Caco-2 (cell line): ENCODE data around the gene RALGAPA2. TPM values are rescaled to one million over a fixed set of nuclear protein-coding genes. Genes with fewer than 3 reads are reported as not detected.

ENCODE experiments used
- BruUV-seq: library from RNA; stranded (reverse); fragments of 400-500 nt; replicated peaks from 2 replicates; lab custom pipeline; 2021; lab: Mats Ljungman, UMichigan
- CTCF ChIA-PET: fragments of 300-600 bp; sonication (Branson Sonifier 250); formaldehyde crosslinking; loops from one replicate; lab custom pipeline; 2022; ENCODE audit warnings: antibody characterized with exemption; lab: Charles Lee
- POLR2A ChIA-PET: fragments of 300-600 bp; sonication (Branson Sonifier 250); formaldehyde crosslinking; loops from one replicate; lab custom pipeline; 2022; ENCODE audit warnings: antibody characterized with exemption; lab: Charles Lee
- DNase-seq, 2 experiments: peaks; one replicate each; pipeline versions ENCODE4 v3.0.0 to v3.0.0-alpha.2; 2020 to 2022
- H3K27me3 ChIP-seq: replicated peaks from 2 replicates; pipeline ENCODE4 v1.6.0; 2011; ENCODE audit warnings: low read length; ENCODE audit not compliant: control insufficient read depth, insufficient read depth
- H3K36me3 ChIP-seq: 2 replicates; pipeline ENCODE4 v1.5.1; 2011; ENCODE audit warnings: low read length; ENCODE audit not compliant: control insufficient read depth, insufficient read depth
- H3K4me1 ChIP-seq: fragments of 250-450 bp; sonication (Bioruptor Pico); 2 replicates; pipeline ENCODE4 v1.5.1; 2020; ENCODE audit warnings: mild to moderate bottlenecking
- H3K4me3 ChIP-seq: 2 replicates; pipeline ENCODE4 v1.5.1; 2011; ENCODE audit warnings: low read depth, mild to moderate bottlenecking, control low read depth, low read length
- H3K9me3 ChIP-seq: fragments of 250-450 bp; sonication (Bioruptor Pico); 2 replicates; pipeline ENCODE4 v1.5.1; 2020; ENCODE audit warnings: mild to moderate bottlenecking, moderate library complexity
- H3K27ac Mint-ChIP-seq: one replicate; pipeline ENCODE4 v1.8.0; 2022; ENCODE audit warnings: mixed read lengths; ENCODE audit not compliant: unreplicated experiment
- H3K27me3 Mint-ChIP-seq: one replicate; pipeline ENCODE4 v1.8.0; 2022; ENCODE audit warnings: mixed read lengths; ENCODE audit not compliant: insufficient read depth, unreplicated experiment
- H3K36me3 Mint-ChIP-seq: one replicate; pipeline ENCODE4 v1.8.0; 2022; ENCODE audit warnings: mild to moderate bottlenecking, mixed read lengths; ENCODE audit not compliant: insufficient read depth, unreplicated experiment
- H3K4me1 Mint-ChIP-seq: one replicate; pipeline ENCODE4 v1.8.0; 2022; ENCODE audit warnings: low read depth, mixed read lengths; ENCODE audit not compliant: unreplicated experiment
- H3K4me3 Mint-ChIP-seq: one replicate; pipeline ENCODE4 v1.8.0; 2022; ENCODE audit warnings: mild to moderate bottlenecking, moderate library complexity, mixed read lengths; ENCODE audit not compliant: unreplicated experiment
- H3K9me3 Mint-ChIP-seq: one replicate; pipeline ENCODE4 v1.8.0; 2022; ENCODE audit warnings: mixed read lengths; ENCODE audit not compliant: unreplicated experiment
- CTCF ChIP-seq, 2 experiments: fragments of 200-600 bp in 1 of 2; IDR thresholded peaks; 1 replicate in 1 of 2; 2 replicates in 1 of 2; pipeline versions ENCODE4 v1.5.1 to v1.8.0; 2011 to 2022; ENCODE audit warnings: antibody characterized with exemption in 1 of 2, control low read depth in 1 of 2, inconsistent platforms in 1 of 2, low read depth in 1 of 2, low read length in 1 of 2, mild to moderate bottlenecking in 1 of 2, moderate library complexity in 1 of 2; ENCODE audit not compliant: insufficient read depth in 1 of 2, severe bottlenecking in 1 of 2, unreplicated experiment in 1 of 2
- intact Hi-C: fragments of 100-400 bp; cut with micrococcal nuclease; formaldehyde crosslinking; loops from one replicate; pipeline ENCODE4 v1.10.0; 2022; ENCODE audit not compliant: unreplicated experiment
- total RNA-seq: library from RNA; stranded (reverse); gene quantifications from 2 replicates; pipeline ENCODE4 v1.2.3, GENCODE V29; 2022

The RALGAPA2 gene
- total RNA-seq, 1 experiment from 2014 or later, result 17.3 TPM

- H3K27me3 ChIP-seq, result no peaks in the 10 kb centered on the region
- ChIA-PET CTCF (no interaction called here), POLR2A (no interaction called here)
- H3K4me3 Mint-ChIP-seq, result no peak overlapping the region
- H3K36me3 ChIP-seq, result no peaks in the 10 kb centered on the region; the same call in 1 of the 2 replicates
- no peaks in the 10 kb centered on the region for H3K36me3 Mint-ChIP-seq
- no peak overlapping the region for H3K27ac Mint-ChIP-seq
- H3K4me1 Mint-ChIP-seq, result no peaks in the 10 kb centered on the region
- intact Hi-C loops, result no loop called here
- no TSS peak for BruUV-seq
- no peaks in the 10 kb centered on the region for H3K27me3 Mint-ChIP-seq
- no peak for DNase-seq
- H3K4me1 ChIP-seq, result no peaks in the 10 kb centered on the region
- TF ChIP-seq CTCF (IDR thresholded peaks at IDR 0.05; ENCODE audit: insufficient read depth in 1 of 2, low read depth in 1 of 2, low read length in 1 of 2, severe bottlenecking in 1 of 2, unreplicated experiment in 1 of 2), result no peak
- H3K4me3 ChIP-seq, result no peak overlapping the region
- H3K9me3 ChIP-seq, result no peaks in the 10 kb centered on the region
- no peaks in the 10 kb centered on the region for H3K9me3 Mint-ChIP-seq
Measured at GRCh38 chr20:20414640-20415220, 297.7 kb downstream of the RALGAPA2 start.

GRCh38 chr20:20413810-20414281 lies 298.6 kb downstream of the RALGAPA2 start:
- H3K27ac Mint-ChIP-seq, result no peak overlapping the region
- Histone ChIP-seq H3K4me3 (no peak overlapping the region), H3K9me3 (no peaks in the 10 kb centered on the region), H3K36me3 (no peaks in the 10 kb centered on the region; the same call in 1 of the 2 replicates), H3K4me1 (no peaks in the 10 kb centered on the region), H3K27me3 (no peaks in the 10 kb centered on the region)
- H3K36me3 Mint-ChIP-seq, result no peaks in the 10 kb centered on the region
- H3K4me3 Mint-ChIP-seq, result no peak overlapping the region
- intact Hi-C loops, result no loop called here
- no peaks in the 10 kb centered on the region for H3K4me1 Mint-ChIP-seq
- no peaks in the 10 kb centered on the region for H3K27me3 Mint-ChIP-seq
- no peak for TF ChIP-seq CTCF (IDR thresholded peaks at IDR 0.05; ENCODE audit: insufficient read depth in 1 of 2, low read depth in 1 of 2, low read length in 1 of 2, severe bottlenecking in 1 of 2, unreplicated experiment in 1 of 2)
- H3K9me3 Mint-ChIP-seq, result no peaks in the 10 kb centered on the region
- BruUV-seq, result no TSS peak
- CTCF ChIA-PET, result no interaction called here
- POLR2A ChIA-PET, result no interaction called here
- DNase-seq, result no peak

- H3K4me3 Mint-ChIP-seq, result no peak overlapping the region
- no peak overlapping the region for H3K4me3 ChIP-seq
- H3K36me3 ChIP-seq, result no peaks in the 10 kb centered on the region; the same call in 1 of the 2 replicates
- no peaks in the 10 kb centered on the region for H3K27me3 Mint-ChIP-seq
- H3K4me1 Mint-ChIP-seq, result no peaks in the 10 kb centered on the region
- TF ChIP-seq CTCF (IDR thresholded peaks at IDR 0.05; ENCODE audit: insufficient read depth in 1 of 2, low read depth in 1 of 2, low read length in 1 of 2, severe bottlenecking in 1 of 2, unreplicated experiment in 1 of 2), result no peak
- intact Hi-C loops, result no loop called here
- ChIA-PET CTCF (no interaction called here), POLR2A (no interaction called here)
- H3K4me1 ChIP-seq, result no peaks in the 10 kb centered on the region
- no peaks in the 10 kb centered on the region for H3K27me3 ChIP-seq
- no peaks in the 10 kb centered on the region for H3K9me3 Mint-ChIP-seq
- BruUV-seq, result no TSS peak
- H3K36me3 Mint-ChIP-seq, result no peaks in the 10 kb centered on the region
- H3K27ac Mint-ChIP-seq, result no peak overlapping the region
- DNase-seq, result no peak
- H3K9me3 ChIP-seq, result no peaks in the 10 kb centered on the region
Measured at GRCh38 chr20:20412750-20413149, 299.7 kb downstream of the RALGAPA2 start.
